ENCODE results near the gene MAP7D3. TPM values are rescaled to one million over a fixed set of nuclear protein-coding genes. Genes with fewer than 3 reads are reported as not detected.

MAP7D3 gene
- total and polyA plus RNA-seq, 2 of the 4 experiments (the other 2 are of a cell fraction), result 10.0 to 23.8 TPM

Other genes starting within 250 kb of the MAP7D3 start
- 41.9 and 69.4 TPM in 2 replicates for gene FHL1, start 103.9 kb downstream of the MAP7D3 start, total RNA-seq (2012; rRNA removed)
- gene FHL1, start 103.9 kb downstream of the MAP7D3 start, polyA plus RNA-seq (2012; rRNA removed), result 57.3 and 72.9 TPM in 2 replicates
- not detected in 2 replicates for gene ADGRG4, start 49.6 kb upstream of the MAP7D3 start, total RNA-seq (2012; rRNA removed)
- under 0.01 TPM in 1 of 2 replicates, not detected in the other for gene ADGRG4, start 49.6 kb upstream of the MAP7D3 start, polyA plus RNA-seq (2012; rRNA removed)
- not detected in 2 replicates for gene BRS3, start 236.5 kb upstream of the MAP7D3 start, total RNA-seq (2012; rRNA removed)
- gene BRS3, start 236.5 kb upstream of the MAP7D3 start, polyA plus RNA-seq (2012; rRNA removed), result not detected in 2 replicates
- gene HTATSF1, start 246.2 kb upstream of the MAP7D3 start, total RNA-seq (2012; rRNA removed), result 19.0 and 27.8 TPM in 2 replicates
- gene HTATSF1, start 246.2 kb upstream of the MAP7D3 start, polyA plus RNA-seq (2012; rRNA removed), result 4.9 and 6.8 TPM in 2 replicates